Stimulated activated CD8-positive, alpha-beta memory T cell treated with anti-CD3 and anti-CD28 coated beads, Interleukin-4, amount 100 ng/mL, for 48 hours (primary cell): Measurements from ENCODE around the gene ADGRD2.

ENCODE experiments used
- DNase-seq: peaks from one replicate; pipeline ENCODE4 v3.0.0-alpha.2; 2020

Gene ADGRD2

DNA sequence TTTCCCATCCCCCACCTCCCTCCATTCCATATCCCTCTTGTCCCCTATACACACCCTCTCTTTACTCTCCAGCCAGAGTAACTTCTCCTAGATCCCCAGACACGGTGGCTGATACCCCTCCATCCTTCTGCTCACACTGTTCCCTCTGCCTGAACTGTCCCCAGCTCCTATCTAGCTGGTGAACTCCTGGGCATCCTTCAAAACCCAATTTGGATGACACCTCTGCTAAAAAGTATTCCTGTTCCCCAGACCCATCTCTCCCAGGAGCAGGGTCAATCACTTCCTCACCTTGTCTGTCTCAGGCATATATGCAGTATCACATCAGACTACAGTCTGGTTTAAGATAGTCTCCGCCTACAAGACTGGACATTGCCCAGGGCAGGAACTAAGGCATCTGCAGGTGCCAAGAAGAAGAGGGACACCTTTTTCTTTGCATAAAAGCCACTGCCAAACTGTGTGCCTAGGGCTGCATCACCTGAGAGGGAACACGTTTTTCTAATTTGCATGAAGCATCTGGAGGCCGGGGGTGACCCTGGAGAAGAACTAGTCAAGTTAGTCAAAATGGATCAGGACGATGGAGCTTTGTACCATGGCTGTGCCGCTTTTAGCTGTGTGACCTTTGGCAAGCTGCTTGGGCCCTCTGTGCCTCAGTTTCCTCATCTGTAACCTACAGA, 29.8 kb downstream of the ADGRD2 start:
- DNase-seq = no peak

DNA sequence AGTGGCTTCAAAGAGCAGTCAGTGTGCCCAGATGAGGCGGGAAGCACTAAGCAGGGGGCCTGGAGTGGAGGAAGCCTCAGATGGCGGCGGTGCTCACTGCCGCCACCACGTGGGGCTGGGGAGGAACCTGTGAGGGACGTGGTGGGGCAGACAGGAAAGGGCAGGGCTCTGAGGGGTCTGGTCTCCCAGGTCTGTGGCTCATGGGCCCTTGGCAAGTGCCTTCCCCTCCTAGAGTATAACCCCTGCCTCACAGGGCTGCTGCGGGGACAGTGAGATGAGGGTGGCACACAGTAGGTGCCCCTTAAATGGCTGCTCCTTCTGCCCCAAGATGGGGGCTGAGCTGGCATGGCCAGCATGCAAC, 30.4 kb downstream of the ADGRD2 start:
- DNase-seq = peak; percentile 37

DNA sequence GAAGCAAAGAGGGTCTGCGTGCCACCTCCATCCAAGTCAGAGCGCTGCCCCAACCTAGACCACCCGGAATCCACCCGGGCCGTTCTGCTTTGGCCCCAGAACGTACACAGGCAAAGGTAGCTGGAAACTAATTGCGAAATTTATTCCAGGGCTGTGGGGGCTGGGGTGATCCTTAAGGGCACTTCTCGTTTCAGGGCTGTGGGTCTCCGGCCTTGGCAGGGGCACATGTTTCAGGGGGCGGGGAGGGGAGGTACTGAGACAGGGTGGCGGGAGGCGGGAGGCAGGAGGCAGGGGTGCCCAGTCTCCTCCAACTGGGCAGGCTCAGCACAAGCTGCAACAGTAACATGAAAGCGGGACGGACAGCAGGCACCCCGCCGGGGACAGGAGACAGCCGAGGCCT, 30.9 kb downstream of the ADGRD2 start:
- DNase-seq = no peak

DNA sequence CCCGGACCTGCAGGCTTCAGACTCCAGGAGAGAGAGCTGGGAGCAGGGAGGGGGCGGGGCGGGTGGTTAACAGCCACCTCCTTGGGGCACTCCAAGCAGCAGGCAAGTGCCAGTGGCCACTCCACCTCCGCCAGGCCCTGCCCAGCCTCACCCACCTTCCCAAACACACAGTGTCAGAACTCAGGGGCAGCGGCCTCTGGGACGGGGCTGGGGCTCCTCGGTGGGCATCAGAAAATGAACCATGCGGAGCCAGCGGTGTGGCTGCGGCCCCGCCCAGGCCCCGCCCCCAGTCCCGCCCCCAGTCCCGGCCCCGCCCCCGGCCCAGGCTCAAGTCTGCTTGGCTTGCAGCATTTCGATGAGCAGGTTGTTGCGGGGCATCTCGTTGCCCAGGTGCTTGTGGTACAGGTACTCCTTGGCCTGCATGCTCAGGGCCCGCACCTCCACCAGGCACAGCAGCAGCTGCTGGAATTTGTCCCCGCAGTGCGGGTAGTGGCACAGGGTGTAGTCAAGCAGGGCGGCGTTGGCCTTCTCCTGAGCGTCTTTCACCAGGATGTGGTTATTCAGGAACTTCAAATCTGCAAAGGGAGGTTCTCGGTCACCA, 32.3 kb downstream of the ADGRD2 start:
- no peak for DNase-seq

DNA sequence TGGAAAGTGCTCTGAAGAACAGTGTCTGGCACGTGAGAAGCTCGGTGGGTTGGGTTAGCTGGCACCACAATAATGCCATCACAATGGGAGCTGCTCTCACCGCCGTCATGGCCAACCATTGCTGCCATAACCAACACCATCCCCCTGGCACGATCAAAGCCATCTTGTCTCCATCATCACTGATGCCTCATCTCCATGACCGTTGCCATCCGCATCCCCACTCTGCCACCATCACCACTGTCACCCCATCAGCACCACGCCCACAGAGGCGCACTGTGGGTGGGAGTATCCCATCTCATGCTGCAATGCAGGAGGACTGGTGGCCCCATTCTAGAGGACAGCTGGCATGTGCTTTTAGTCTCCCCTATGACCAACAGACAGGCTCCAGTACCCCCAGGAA, 33.2 kb downstream of the ADGRD2 start:
- no peak for DNase-seq

DNA sequence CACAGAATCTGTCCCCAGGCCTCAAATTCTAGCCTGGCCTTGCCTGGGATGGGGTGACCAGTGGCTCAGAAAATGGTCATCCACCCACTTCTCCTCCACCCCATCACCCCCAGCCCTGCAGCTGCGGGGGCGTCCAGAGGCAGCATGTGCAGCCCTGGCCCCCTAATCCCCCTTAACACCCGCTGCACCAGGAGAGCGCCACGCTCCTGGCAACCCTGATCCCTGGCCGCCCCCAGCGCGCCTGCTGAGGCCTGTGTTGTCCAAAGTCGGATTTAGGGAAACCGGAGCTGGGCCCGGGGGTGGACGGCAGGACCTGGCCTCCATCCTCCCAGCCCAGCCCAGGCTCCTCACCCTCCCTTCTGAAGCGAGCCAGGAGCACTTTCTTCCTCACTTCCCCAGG, 35.0 kb downstream of the ADGRD2 start:
- DNase-seq = no peak

DNA sequence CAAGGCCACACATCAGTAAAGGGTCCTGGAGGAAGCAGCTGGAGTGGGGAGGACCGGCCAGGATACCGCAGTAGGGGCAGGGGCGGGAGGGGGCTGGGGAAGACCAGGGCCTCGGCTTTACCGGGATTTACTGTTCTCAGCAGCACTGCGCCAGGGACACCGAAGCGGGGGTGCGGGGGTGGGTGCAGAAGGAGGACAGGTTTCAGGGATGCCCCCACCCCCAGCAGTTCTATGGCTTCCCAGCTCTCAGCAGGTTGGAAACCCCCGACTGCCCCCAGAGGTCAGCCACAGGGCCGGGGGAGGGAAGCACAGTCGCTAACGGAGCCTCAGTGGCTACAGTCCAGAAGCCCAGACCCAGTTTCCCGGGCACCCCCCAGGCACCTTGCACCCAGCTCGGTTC, 35.7 kb downstream of the ADGRD2 start:
- no peak for DNase-seq

DNA sequence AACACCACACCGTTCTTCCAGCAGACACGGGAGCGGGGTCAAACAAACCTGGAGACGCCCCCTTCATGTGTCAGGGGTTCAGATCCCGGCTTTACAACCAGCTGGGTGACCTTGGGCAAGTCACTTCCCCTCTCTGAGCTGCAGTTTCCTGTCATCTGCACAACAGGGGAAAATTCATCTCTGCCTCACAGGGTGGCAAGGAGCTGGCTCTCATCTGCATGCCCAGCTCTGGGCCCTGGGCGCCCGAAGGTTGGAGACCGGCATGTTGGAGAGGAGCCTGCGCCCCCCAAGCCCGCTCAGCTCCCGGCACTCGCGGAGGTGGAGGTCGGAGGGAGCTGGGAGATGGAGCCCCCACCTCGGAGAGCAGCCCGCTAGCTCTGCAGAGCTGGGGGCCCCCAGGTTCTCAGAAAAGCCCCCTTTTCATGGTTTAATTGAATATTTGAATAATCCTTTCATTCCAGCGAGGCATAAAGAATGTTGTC, 36.6 kb downstream of the ADGRD2 start:
- DNase-seq = no peak

DNA sequence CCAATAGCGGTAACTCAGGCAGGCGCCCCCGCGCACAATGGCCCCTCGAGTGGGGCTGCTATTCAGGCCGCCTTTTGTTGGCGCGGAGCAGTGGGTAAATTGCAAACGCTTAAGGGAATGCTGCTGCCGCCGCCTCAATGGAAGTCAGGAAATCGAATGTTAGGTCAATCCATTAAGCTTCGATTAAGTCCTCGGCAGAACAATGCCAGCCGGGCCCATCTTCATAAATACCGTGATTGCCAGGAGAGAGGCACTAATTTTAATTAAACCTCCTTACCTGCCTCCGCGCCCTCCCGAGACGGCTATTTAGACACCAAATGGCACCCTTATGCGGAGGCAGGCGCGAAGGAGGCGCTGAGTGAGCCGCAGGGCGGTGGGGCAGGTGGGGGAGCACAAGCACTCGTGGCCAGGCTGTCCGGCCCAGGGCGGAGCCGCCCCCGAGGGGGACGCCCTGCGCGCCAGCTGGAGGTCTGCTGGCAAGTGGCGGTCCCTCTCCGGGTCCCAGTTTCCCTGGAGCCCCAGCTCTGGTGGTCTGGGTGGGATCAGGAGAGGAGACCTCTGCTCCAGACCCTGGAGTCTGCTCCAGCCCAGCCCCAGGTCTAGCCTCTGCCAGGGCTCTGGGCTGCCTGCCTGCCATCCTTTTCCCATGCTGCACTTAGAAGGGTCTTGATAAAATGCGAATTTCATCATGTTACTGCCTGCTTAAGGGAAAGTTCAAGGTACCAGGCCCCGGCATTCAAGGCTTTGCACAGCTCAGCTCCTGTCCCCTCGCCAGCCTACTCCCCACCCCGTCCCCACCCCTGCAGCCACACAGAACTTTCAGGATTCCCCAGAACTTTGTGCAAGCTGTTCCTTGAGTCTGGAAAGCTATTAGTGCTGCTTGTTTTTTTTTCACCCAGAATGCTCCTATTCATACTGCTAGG, 37.3 kb downstream of the ADGRD2 start:
- no peak for DNase-seq

DNA sequence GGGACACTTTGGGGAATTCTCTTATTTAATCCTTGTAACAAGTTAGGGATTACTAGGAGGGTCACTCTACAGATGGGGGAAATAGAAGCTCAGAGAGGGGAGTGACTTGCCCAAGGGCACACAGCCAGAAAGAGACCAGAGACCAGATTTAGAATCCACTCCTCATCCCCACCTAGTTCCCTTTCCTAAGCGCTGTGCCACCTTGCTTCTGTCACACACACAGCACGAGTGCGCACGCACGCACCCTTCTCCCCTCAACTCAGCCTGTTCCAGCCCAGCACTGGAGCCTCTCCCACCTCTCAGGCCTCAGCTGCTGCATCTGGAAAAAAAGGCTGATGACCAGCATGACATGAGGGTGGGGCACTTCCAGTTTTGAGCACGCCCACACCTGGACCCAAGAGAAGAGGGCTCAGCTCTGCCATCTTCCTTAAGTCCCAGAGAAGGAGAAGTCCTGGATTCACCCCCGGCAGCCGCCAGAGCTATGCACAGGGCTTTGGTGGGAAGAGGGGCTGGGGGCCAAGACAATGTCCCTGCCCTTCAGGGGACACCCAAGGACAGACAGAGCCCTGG, 38.5 kb downstream of the ADGRD2 start:
- no peak for DNase-seq

DNA sequence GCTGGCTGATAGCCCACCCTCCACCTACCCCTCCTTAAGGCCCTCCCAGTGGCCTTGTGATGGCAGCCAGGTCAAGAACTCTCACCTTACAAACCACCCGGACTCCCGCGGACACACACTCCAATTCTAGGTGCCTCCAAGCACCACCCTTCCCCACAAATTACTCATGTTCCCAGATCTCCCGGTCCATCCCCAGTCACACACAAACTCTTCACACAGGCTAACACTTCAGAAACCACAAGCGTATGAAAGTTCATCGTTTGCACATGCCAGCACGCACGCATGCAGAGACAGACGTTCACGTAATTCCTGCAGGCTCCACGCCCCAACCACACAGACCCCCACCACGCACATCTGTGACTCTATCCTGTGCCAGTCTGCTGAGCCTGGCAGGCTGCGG, 39.0 kb downstream of the ADGRD2 start:
- DNase-seq = no peak

DNA sequence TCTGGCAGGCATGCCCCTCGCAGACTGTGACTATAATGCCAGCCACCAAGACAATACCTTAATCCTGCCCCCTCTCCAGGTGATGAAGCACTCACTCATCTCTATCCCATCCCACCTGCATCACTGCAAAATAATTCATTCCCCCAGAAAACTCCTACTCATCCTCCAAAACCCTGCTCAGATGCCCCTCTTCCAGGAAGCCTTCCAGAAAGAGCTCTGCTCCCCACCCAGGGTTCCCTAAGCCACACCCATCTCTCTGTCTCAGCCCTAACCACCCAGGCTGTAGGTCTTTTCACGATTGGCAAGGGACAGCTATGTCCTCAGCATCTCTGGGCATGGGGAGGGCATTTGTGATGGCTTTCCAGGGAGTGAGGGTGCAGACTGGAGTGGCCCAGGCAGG, 39.8 kb downstream of the ADGRD2 start:
- no peak for DNase-seq

DNA sequence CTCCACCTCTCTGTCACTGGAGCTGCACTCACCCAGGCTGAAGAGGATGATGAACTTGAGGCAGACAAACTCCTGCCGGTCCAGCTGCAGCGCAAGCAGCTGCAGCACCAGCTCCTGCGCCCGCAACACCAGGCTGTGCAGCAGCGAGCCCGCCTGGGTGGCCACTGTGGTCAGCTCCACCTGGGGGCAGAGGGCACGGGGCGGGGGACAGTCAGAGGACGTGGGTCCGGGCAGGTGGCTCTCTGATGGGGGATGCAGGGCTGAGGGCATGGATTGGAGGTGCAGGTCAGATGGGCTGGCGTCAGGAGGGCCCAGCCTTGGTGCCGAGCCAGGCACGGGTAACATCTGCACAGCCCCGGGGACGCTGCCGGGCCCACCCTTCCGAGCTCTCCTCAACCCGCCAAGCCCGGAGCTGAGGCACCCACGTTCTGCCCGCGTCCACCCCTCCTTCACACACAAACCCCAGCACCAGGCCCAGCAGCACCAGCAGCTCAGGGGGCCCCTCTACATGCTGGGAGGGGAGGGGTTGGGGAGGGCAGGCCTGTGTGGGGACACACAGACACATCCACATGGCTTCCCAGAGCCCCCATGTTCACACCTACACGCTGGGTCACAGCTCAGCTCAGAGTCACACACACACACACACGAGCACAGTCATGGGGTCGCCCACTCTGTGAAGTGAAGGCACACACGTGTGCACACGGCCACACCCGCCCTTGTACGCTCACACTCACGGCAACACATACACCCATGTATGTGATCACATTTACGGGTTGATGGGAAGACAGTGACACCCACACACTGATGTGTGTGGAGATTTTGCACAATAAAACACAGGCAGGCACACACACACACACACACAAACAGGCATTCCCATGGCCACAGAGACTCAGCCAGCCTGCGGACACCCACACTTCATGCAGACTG, 41.1 kb downstream of the ADGRD2 start:
- no peak for DNase-seq

DNA sequence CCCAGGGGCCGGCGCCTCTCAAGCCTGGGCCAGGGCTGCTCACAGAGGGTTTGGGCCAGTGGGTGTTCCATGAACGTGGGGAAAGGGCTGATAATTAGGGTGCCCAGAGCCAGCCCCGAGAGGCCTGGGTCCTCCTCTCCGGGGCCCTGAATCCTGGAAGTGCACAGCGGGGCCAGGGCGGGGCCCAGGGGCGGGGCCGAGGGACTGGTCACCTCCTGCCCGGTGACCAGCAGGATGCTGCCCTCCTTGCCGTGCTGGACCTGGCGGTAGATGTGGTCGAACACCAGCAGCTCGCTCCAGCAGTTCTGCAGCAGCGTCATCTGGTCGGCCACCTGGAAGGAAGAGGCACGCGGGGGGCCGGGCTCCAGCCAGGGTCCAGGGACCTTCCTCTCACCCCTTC, 42.6 kb downstream of the ADGRD2 start:
- no peak for DNase-seq

DNA sequence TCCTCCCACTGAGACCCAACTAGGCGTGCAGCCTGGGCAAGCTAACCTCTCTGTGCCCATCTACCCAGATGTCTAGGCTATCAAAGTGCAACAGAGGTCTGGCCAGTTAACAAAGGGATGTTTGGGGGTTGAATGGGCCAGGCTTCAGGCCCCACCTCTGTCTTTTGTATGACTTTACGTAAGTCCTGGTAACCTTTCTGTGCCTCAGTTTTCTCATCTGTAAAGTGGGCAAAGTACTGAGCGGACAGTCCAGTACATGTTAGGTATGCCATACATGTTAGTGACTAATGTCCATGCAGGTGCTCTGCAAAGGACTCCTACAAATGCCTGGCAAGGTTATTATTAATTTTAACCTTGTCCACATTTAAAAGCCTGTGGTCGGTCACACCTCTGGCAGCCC, 43.0 kb downstream of the ADGRD2 start:
- no peak for DNase-seq

DNA sequence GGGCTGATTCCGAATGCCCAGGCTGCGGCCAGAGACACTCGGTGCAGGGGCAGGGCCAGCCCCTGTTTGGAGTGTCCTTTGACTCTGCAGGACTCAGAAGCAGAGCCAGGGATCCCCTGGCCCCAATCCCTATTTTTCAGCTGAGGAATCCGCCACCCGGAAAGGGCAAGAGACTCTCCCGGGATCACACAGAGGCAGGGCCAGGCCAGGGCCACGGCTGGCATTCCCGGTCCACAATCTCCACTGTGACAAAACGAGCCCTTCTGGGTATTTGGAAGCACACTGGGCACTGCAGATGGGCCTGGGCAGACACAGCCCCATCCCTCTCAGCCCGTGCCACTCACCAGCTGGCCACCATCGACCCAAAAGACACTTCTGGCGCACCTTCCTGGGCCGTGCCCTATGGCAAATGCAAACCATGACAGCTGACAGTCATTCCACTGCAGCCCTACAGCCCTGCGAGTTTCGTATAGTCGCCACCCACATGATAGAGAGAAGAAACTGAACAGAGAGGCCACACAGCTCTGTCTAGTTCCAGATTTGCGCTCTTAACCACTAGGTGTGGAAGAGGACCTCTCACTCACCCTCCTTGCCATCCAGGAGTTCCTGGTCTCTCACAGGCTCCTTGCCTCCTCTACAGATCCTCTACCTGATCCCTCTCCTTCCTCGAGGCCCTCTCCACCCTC, 43.7 kb downstream of the ADGRD2 start:
- DNase-seq = no peak

DNA sequence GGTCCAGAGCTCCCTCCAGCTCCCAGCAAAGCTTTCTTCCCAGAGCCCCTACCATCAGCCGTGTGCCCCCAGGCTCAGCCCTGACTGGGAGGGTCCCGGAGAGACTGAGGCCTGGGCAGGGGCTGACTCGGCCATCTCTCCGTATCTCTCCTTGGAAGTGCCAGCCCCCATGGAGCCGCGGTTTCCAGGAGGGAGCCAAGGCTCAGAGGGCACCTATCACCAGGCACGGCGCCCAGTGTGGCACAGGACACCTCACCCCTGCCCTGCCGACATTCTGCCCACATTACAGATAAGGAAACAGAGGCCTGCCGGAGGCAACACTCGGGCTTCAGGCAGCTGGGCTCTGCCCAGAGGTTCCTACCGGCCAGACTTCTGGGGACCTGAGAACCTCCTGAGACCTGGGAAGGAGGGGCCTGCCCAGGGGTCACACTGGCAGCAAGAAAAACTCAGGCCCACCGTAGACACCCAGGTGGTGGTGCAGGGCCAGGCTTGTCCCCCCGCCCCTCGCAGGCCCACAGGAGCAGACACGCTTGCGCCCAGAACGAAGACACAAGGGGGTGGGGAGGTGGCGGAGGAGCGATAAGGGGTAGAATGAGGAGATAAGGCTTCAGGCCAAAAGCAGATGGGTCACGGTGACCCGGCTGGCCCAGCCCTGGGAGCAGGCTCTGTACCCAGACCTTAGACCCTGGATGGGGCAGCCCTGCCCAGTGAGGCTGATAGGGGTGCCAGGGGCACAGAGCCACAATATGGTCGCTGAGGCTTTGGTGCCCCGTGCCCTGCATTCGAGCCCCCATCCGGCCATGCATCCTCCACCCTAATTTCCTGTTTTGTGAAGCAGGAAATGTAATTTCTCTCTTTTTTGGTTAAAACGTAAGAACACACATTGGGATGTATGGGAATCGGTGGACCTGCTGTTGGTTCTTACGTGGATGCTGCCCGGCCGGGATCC, 45.1 kb downstream of the ADGRD2 start:
- DNase-seq = no peak

DNA sequence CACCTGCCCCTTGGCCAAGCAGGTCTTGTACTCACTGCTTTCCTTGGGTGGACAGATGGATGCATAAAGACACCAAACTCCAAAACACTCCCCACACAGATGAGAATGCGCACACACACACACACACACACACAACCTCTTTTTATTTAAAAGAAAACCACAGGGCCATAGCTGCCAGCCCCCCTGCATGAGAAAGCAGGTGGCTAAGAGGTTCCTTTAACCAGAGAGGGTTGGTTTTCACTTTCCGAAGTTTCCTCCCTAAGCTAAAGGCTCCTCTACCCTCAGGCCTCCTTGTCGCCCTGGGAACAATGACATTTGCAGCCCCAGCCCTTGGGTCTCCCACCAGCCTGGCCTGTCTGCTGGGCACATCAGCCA, 45.8 kb downstream of the ADGRD2 start:
- DNase-seq = no peak

DNA sequence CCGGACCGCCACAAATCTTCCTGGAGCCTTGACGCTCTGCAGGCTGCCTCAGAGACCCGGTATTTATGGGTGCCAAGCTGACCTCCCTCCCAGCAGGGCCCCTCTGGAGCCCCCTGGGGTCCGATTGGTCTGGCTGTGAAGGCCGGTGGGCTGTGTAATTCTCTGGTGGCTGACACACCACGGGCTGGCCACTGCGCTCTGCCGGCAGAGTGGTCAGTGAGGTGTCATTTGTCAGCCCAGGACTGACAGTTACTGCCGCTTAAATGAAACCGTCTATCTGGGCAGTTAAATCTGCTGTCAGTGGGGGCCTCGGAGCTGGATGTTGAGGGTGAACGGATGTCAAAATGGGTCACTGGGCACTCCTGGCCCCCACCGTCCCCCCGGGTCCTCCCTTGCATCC, 46.2 kb downstream of the ADGRD2 start:
- DNase-seq = no peak

DNA sequence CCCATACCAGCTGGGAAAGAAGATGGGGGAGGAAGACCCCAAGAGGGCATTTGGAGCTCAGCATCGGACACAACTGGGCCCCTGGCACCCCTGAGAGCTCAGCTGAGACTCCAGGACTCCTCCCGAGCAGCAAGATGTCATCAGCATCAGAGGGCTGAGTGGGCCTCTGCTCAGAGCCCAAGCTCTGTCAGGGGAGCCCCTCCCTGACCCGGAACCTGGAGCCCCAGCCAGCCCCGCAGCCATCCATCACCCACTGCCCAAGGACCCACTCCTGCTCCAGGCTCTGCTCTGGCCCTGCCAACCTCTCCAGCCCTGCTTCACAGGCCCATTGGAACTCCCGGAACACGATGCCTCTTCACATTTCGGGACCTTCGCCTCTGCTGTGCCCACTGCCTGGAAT, 47.2 kb downstream of the ADGRD2 start:
- DNase-seq = no peak

DNA sequence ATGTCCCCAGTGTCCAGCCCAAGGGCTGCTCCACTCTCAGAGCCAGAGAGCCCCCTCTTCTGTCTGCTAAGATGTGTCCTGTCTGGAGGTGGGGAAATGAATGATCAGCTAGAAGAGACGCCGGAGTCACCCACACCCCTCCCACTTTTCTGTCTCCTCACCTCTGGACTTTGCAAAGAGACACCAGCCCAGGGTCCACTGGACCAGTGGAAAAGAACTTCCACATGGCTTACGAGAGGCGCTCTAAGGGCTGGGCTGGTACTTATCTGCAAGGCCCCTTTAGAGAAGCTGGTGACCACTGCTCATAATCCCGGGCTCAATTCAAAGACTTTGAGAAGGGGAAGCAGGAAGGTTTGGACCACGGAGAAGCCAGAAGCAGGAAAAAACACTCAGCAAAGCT, 47.8 kb downstream of the ADGRD2 start:
- DNase-seq = no peak
